CD14-positive monocyte (primary cell): ENCODE results near the gene MCRIP2. TPM values are rescaled to one million over a fixed set of nuclear protein-coding genes. Genes with fewer than 3 reads are reported as not detected.

Experiments
- DNase-seq, 3 donors: peaks; one replicate each; pipeline ENCODE4 v3.0.0-alpha.2; 2011 to 2022
- H2AFZ ChIP-seq: 2 replicates; pipeline ENCODE4 v1.6.0; 2012; ENCODE audit warnings: mild to moderate bottlenecking, low read depth, low read length, inconsistent platforms; ENCODE audit not compliant: insufficient read depth, poor library complexity, severe bottlenecking
- H3K27ac ChIP-seq, 2 donors: 1 replicate in 1 of 2; 2 replicates in 1 of 2; pipeline ENCODE4 v1.5.1; 2012 to 2013; ENCODE audit warnings: low read length in 2 of 2, control low read depth in 1 of 2, inconsistent platforms in 1 of 2, low read depth in 1 of 2, mild to moderate bottlenecking in 1 of 2
- H3K27me3 ChIP-seq, 2 donors: one replicate each; pipeline versions ENCODE4 v1.6.0 to v1.6.1; 2011 to 2013; ENCODE audit warnings: low read length in 2 of 2; ENCODE audit not compliant: control insufficient read depth in 2 of 2, insufficient read depth in 2 of 2
- H3K36me3 ChIP-seq, 2 donors: replicated peaks in 1 of 2; 1 replicate in 1 of 2; 2 replicates in 1 of 2; pipeline versions ENCODE4 v1.5.1 to v1.6.1; 2012 to 2013; ENCODE audit warnings: low read length in 2 of 2, control low read depth in 1 of 2, inconsistent platforms in 1 of 2, mild to moderate bottlenecking in 1 of 2; ENCODE audit not compliant: insufficient read depth in 2 of 2, control insufficient read depth in 1 of 2
- H3K4me1 ChIP-seq, 2 donors: 1 replicate in 1 of 2; 2 replicates in 1 of 2; pipeline versions ENCODE4 v1.5.1 to v1.6.1; 2012 to 2013; ENCODE audit warnings: low read length in 2 of 2, control low read depth in 1 of 2, inconsistent platforms in 1 of 2, mild to moderate bottlenecking in 1 of 2, moderate library complexity in 1 of 2; ENCODE audit not compliant: insufficient read depth in 2 of 2, control insufficient read depth in 1 of 2
- H3K4me2 ChIP-seq: replicated peaks from 2 replicates; pipeline ENCODE3; 2012; ENCODE audit warnings: low read length, moderate library complexity, mild to moderate bottlenecking; ENCODE audit not compliant: poor library complexity, severe bottlenecking; ENCODE audit errors: extremely low read depth
- H3K4me3 ChIP-seq, 3 experiments: fragments of 200-600 bp in 1 of 3; sonication (generic) in 1 of 3; replicated peaks in 1 of 3; 1 replicate in 2 of 3; 2 replicates in 1 of 3; pipeline ENCODE4 v1.5.1; 2011 to 2013; ENCODE audit warnings: low read length in 3 of 3, mild to moderate bottlenecking in 3 of 3, control low read depth in 2 of 3, low read depth in 2 of 3, inconsistent platforms in 1 of 3, moderate library complexity in 1 of 3
- H3K79me2 ChIP-seq: 2 replicates; pipeline ENCODE4 v1.6.0; 2012; ENCODE audit warnings: mild to moderate bottlenecking, control low read depth, inconsistent platforms, low read length, moderate library complexity; ENCODE audit not compliant: insufficient read depth
- H3K9ac ChIP-seq: 2 replicates; pipeline ENCODE4 v1.6.0; 2017; ENCODE audit warnings: low read length, mild to moderate bottlenecking; ENCODE audit not compliant: insufficient read depth, poor library complexity, severe bottlenecking
- H3K9me3 ChIP-seq, 2 donors: replicated peaks in 1 of 2; 1 replicate in 1 of 2; 2 replicates in 1 of 2; pipeline versions ENCODE4 v1.5.1 to v1.6.1; 2012 to 2013; ENCODE audit warnings: low read length in 2 of 2, control low read depth in 1 of 2; ENCODE audit not compliant: control insufficient read depth in 1 of 2, insufficient read depth in 1 of 2
- H4K20me1 ChIP-seq: 2 replicates; pipeline ENCODE4 v1.6.0; 2012; ENCODE audit warnings: mild to moderate bottlenecking, low read length, control low read depth, moderate library complexity; ENCODE audit not compliant: insufficient read depth
- H3K27ac Mint-ChIP-seq, 7 donors: one replicate each; pipeline ENCODE4 v1.8.0; 2020; ENCODE audit warnings: mild to moderate bottlenecking in 7 of 7, mixed read lengths in 7 of 7, moderate library complexity in 6 of 7, inconsistent platforms in 2 of 7
- H3K27me3 Mint-ChIP-seq, 3 donors: one replicate each; pipeline ENCODE4 v1.8.0; 2021 to 2022; ENCODE audit warnings: low read depth in 3 of 3, mild to moderate bottlenecking in 3 of 3, mixed read lengths in 3 of 3, moderate library complexity in 3 of 3, inconsistent platforms in 1 of 3
- H3K36me3 Mint-ChIP-seq, 2 donors: one replicate each; pipeline ENCODE4 v1.8.0; 2020; ENCODE audit warnings: mixed read lengths in 2 of 2, inconsistent platforms in 1 of 2, mild to moderate bottlenecking in 1 of 2
- H3K4me1 Mint-ChIP-seq: one replicate; pipeline ENCODE4 v1.8.0; 2020; ENCODE audit warnings: mild to moderate bottlenecking, mixed read lengths
- H3K4me3 Mint-ChIP-seq, 2 donors: one replicate each; pipeline ENCODE4 v1.8.0; 2020; ENCODE audit warnings: mild to moderate bottlenecking in 2 of 2, mixed read lengths in 2 of 2, moderate library complexity in 1 of 2
- H3K9me3 Mint-ChIP-seq, 7 donors: one replicate each; pipeline ENCODE4 v1.8.0; 2020 to 2022; ENCODE audit warnings: mixed read lengths in 7 of 7, mild to moderate bottlenecking in 6 of 7, moderate library complexity in 6 of 7, inconsistent platforms in 2 of 7
- whole genome bisulfite sequencing: methylation state at CpG from one replicate; pipeline ENCODE4 v1.1.5; 2013; ENCODE audit warnings: missing lambda C conversion rate; ENCODE audit not compliant: insufficient coverage; 5-methylcytosine and 5-hydroxymethylcytosine counted together
- intact Hi-C, 2 donors: fragments of 100-400 bp; cut with micrococcal nuclease; formaldehyde crosslinking; loops; one replicate each; pipeline versions ENCODE4 v1.15.0 to v1.15.1; 2023
- polyA plus RNA-seq, 3 donors: library from polyadenylated mRNA; depleted of rRNA in 1 of 3; unstranded in 2 of 3; stranded (reverse) in 1 of 3; fragments of 300-500 nt in 2 of 3; fragments of >200 nt in 1 of 3; fragmentation: Illumina TruSeq in 2 of 3; gene quantifications; 1 replicate in 2 of 3; 2 replicates in 1 of 3; pipeline ENCODE4 v1.2.3, GENCODE V29; 2012 to 2021
- TF ChIP-seq, protein P1 (sequence below): fragments of 200-600 bp; IDR thresholded peaks from one replicate; pipeline ENCODE4 v1.8.0; 2022; ENCODE audit warnings: antibody characterized with exemption, mild to moderate bottlenecking

Gene MCRIP2
- polyA plus RNA-seq, 3 donors = 23.7 to 65.6 (median 42.1) TPM

DNA sequence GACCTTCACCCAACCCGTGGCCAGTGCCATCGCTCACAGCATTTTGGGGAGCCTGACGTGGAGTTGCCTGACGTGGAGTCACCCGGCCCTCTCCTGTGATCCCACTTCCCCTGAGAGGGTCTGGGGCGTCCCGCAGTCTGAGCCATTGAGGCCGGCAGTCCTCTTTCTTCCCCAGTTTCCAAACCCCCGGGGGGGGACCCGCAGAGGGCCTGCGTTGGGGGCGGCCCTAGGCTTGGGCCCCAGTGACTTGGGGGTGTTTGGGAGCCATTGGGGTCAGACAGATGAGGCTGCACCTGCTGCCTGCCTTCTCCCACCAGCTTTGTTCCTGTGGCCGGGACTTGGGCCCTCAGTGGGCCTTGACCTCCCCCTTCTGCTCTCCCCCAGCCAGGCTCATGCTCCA lies 28.0 kb downstream of the MCRIP2 start:
- 98% methylated on average over 12 of the region's 13 CpGs for whole genome bisulfite sequencing
- Histone ChIP-seq H3K36me3 (peaks cover 48 to 50% of the 10 kb centered on the region in 2 donors), H2AFZ (no peak overlapping the region), H3K9ac (no peak overlapping the region), H3K27ac (no peak overlapping the region), H3K4me2 (no peak overlapping the region), H3K4me3 (no peak overlapping the region), H3K27me3 (peaks cover 0 to 1% of the 10 kb centered on the region in 2 donors), H3K9me3 (no peaks in the 10 kb centered on the region), H3K4me1 (peaks cover 17 to 23% of the 10 kb centered on the region in 2 donors), H4K20me1 (peaks cover 53% of the 10 kb centered on the region), H3K79me2 (peaks cover 20% of the 10 kb centered on the region)
- TF ChIP-seq, protein P1, sequence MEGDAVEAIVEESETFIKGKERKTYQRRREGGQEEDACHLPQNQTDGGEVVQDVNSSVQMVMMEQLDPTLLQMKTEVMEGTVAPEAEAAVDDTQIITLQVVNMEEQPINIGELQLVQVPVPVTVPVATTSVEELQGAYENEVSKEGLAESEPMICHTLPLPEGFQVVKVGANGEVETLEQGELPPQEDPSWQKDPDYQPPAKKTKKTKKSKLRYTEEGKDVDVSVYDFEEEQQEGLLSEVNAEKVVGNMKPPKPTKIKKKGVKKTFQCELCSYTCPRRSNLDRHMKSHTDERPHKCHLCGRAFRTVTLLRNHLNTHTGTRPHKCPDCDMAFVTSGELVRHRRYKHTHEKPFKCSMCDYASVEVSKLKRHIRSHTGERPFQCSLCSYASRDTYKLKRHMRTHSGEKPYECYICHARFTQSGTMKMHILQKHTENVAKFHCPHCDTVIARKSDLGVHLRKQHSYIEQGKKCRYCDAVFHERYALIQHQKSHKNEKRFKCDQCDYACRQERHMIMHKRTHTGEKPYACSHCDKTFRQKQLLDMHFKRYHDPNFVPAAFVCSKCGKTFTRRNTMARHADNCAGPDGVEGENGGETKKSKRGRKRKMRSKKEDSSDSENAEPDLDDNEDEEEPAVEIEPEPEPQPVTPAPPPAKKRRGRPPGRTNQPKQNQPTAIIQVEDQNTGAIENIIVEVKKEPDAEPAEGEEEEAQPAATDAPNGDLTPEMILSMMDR = no peak
- H3K4me3 Mint-ChIP-seq = no peak overlapping the region
- H3K9me3 Mint-ChIP-seq = no peaks in the 10 kb centered on the region
- H3K27ac Mint-ChIP-seq = peak overlapping the region in 1 of 7 donors; percentile 27
- DNase-seq = no peak
- peaks cover 30 to 47% of the 10 kb centered on the region in 2 donors for H3K36me3 Mint-ChIP-seq
- intact Hi-C loops = no loop called here
- peaks cover 2 to 5% (median 3%) of the 10 kb centered on the region in 3 donors for H3K27me3 Mint-ChIP-seq
- H3K4me1 Mint-ChIP-seq = peaks cover 10% of the 10 kb centered on the region

DNA sequence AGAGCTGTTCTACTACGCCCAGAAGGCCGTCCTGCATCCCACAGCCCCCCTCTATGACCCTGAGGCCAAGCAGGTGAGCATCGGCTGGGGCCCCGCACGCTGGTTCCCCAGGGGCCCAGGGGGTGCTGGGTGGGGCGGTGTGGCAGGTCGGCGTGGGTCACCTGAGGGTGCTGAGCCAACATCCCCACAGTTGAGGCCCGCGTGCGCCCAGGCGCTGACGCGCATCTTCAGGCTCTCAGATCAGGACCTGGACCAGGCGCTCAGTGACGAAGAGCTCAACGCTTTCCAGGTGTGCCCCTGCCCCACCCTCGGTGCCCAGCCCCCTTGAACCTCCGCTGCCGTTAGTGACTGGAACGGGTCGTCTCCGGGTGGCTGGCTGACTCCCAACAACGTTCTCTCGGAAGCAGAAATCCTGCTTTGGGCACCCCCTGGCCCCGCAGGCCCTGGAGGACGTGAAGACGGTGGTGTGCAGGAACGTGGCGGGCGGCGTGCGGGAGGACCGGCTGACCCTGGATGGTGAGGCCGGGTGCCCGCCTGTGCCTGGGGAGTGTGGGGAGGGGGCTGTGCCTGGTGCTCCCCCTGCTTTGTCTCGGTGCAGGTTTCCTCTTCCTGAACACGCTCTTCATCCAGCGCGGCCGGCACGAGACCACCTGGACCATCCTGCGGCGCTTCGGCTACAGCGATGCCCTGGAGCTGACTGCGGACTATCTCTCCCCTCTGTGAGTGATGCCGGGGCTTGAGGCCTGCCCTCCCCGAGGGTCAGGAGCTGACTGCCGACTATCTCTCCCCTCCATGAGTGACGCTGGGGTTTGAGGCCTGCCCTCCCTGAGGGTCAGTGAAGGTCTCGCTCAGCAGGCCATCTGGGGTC lies 29.1 kb downstream of the MCRIP2 start:
- Histone ChIP-seq H3K79me2 (peaks cover 20% of the 10 kb centered on the region), H3K36me3 (peaks cover 48 to 50% of the 10 kb centered on the region in 2 donors), H3K27me3 (peaks cover 0 to 10% of the 10 kb centered on the region in 2 donors), H3K4me3 (no peak overlapping the region), H3K9me3 (no peaks in the 10 kb centered on the region), H2AFZ (no peak overlapping the region), H3K9ac (no peak overlapping the region), H3K27ac (no peak overlapping the region), H4K20me1 (peaks cover 60% of the 10 kb centered on the region), H3K4me1 (peaks cover 24 to 31% of the 10 kb centered on the region in 2 donors), H3K4me2 (no peak overlapping the region)
- TF ChIP-seq, protein P1 = no peak
- Mint-ChIP-seq H3K4me1 (peaks cover 17% of the 10 kb centered on the region), H3K9me3 (peaks cover 0 to 5% (median 0%) of the 10 kb centered on the region in 7 donors), H3K27ac (no peak overlapping the region), H3K36me3 (peaks cover 30 to 47% of the 10 kb centered on the region in 2 donors), H3K27me3 (peaks cover 9 to 14% (median 10%) of the 10 kb centered on the region in 3 donors), H3K4me3 (no peak overlapping the region)
- intact Hi-C loops = no loop called here
- 95% methylated on average over 47 of the region's 52 CpGs for WGBS
- no peak for DNase-seq
